HepG2 (cell line): ENCODE results near the gene GDPGP1. TPM values are rescaled to one million over a fixed set of nuclear protein-coding genes. Genes with fewer than 3 reads are reported as not detected.

ENCODE experiments used
- ATF3 ChIP-seq: sonication (generic); formaldehyde crosslinking; IDR thresholded peaks from 2 replicates; pipeline ENCODE4 v1.4.0; 2020; ENCODE audit warnings: missing genetic modification reagents
- GLMP ChIP-seq: sonication (generic); formaldehyde crosslinking; IDR thresholded peaks from 2 replicates; pipeline ENCODE4 v1.9.0; 2021; ENCODE audit warnings: missing genetic modification reagents, mild to moderate bottlenecking, borderline replicate concordance
- IRF2 ChIP-seq: IDR thresholded peaks from 2 replicates; pipeline ENCODE4 v1.6.1; 2018; ENCODE audit warnings: missing genetic modification reagents, missing compliant biosample characterization
- MYC ChIP-seq: sonication (generic); formaldehyde crosslinking; IDR thresholded peaks from 2 replicates; pipeline ENCODE4 v1.9.0; 2021; ENCODE audit warnings: missing genetic modification reagents, borderline replicate concordance
- NFE2 ChIP-seq: sonication (generic); formaldehyde crosslinking; IDR thresholded peaks from 2 replicates; pipeline ENCODE4 v1.4.0; 2020; ENCODE audit warnings: missing genetic modification reagents
- PAF1 ChIP-seq: IDR thresholded peaks from 2 replicates; pipeline ENCODE4 v1.6.1; 2016; ENCODE audit warnings: missing genetic modification reagents, missing compliant biosample characterization
- RBFOX2 ChIP-seq: fragments of 200-400 bp; formaldehyde crosslinking; IDR thresholded peaks from 2 replicates; pipeline ENCODE4 v1.6.1; 2017; ENCODE audit warnings: low read depth, mild to moderate bottlenecking, low read length
- RERE ChIP-seq: IDR thresholded peaks from 2 replicates; pipeline ENCODE4 v1.6.1; 2016; ENCODE audit warnings: low read depth, missing genetic modification reagents, missing compliant biosample characterization
- SALL1 ChIP-seq: sonication (generic); formaldehyde crosslinking; IDR thresholded peaks from 2 replicates; pipeline ENCODE4 v1.8.0; 2022; ENCODE audit warnings: mild to moderate bottlenecking, missing genetic modification reagents
- TBP ChIP-seq: sonication (generic); formaldehyde crosslinking; IDR thresholded peaks from 2 replicates; pipeline ENCODE4 v1.5.0; 2020; ENCODE audit warnings: missing genetic modification reagents
- U2AF2 ChIP-seq: fragments of 200-400 bp; formaldehyde crosslinking; IDR thresholded peaks from 2 replicates; pipeline ENCODE4 v1.6.1; 2017; ENCODE audit warnings: low read depth, mild to moderate bottlenecking, low read length
- ZNF709 ChIP-seq: sonication (generic); formaldehyde crosslinking; IDR thresholded peaks from 2 replicates; pipeline ENCODE4 v1.5.0; 2020; ENCODE audit warnings: mild to moderate bottlenecking, missing genetic modification reagents
- ZNF747 ChIP-seq: sonication (generic); formaldehyde crosslinking; IDR thresholded peaks from 2 replicates; pipeline ENCODE4 v1.8.1; 2023; ENCODE audit warnings: missing genetic modification reagents, mild to moderate bottlenecking, borderline replicate concordance
- polyA plus RNA-seq, 8 experiments: library from polyadenylated mRNA; depleted of rRNA in 3 of 8; stranded (reverse) in 7 of 8; unstranded in 1 of 8; fragments of >200 nt; fragmentation: Illumina TruSeq in 4 of 8; extraction: Trizol in 4 of 8; gene quantifications; 2 replicates each; pipeline versions ENCODE4 v1.2.1 to v1.2.3, GENCODE V29; 2011 to 2016; ENCODE audit warnings: low read depth in 4 of 8, missing spikeins in 1 of 8, mixed read lengths in 1 of 8; ENCODE audit not compliant: insufficient read depth in 1 of 8
- total RNA-seq, 5 experiments: library from RNA; depleted of rRNA; stranded (reverse); fragments of >200 nt; fragmentation: Illumina TruSeq; extraction: Trizol; gene quantifications; 2 replicates each; pipeline ENCODE4 v1.2.3, GENCODE V29; 2016; ENCODE audit warnings: low read depth in 1 of 5
- TF ChIP-seq, protein P1 (sequence below): sonication (generic); formaldehyde crosslinking; IDR thresholded peaks from 2 replicates; pipeline ENCODE4 v1.4.0; 2020; ENCODE audit warnings: missing genetic modification reagents, borderline replicate concordance
- TF ChIP-seq, protein P2 (sequence below): IDR thresholded peaks from 2 replicates; pipeline ENCODE4 v1.4.0; 2020; ENCODE audit warnings: mild to moderate bottlenecking, missing genetic modification reagents

Gene GDPGP1
- total and polyA plus RNA-seq, 2 of the 13 experiments (the other 11 are each of a cell fraction or from before 2014, with no cell fraction given) = 1.5 to 4.3 TPM

DNA sequence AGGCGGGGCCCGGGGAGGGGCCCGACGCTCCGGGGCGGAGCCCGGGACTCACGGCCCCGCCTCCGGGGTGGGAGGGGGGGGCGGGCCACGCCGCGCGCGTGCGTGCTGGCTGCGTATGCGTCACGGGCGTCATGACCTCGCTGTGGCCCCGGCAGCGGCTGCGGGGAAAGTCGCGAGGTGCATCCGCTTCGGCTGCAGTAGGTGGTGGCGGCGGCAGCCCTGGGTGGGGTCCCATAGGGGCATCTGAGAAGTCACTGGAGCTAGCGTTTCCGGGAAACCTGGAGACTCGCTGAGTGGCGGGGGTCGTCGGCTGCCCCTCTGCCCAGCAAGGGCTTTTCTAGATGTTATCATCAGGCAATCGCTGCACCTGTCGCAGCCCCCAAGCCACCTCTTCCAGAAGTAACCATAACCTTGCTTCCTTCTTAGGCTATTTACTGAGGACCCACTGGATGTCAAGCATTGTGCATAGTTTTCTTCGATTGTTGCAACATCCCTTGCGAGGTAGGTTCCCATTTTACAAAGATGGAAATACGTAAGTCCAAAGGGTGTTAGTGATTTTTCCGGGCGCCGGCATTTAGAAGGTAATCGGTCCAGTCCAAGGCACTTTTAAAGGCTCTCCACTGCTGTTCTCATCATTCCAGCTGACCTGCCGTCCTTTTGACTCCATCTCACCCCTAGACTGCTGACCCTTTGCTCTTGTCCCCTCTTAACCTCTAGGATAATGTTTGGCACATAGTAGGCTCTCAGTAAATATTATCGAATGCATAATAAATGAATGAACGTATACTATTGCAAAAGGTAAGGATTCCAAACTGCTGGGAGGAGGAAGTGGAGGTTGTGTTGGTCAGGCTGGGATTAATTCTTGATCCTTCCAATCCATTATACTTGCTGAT lies at the start of gene GDPGP1 (continued):
- TF ChIP-seq RERE (CRISPR knock-in tag) (no peak), RBFOX2 (peak; percentile 64), ZNF747 (CRISPR knock-in tag) (no peak), SALL1 (CRISPR knock-in tag) (peak; percentile 67), ATF3 (no peak), NFE2 (no peak), PAF1 (CRISPR knock-in tag) (no peak), TBP (CRISPR knock-in tag) (no peak), U2AF2 (no peak), IRF2 (peak; percentile 26), GLMP (CRISPR knock-in tag) (no peak), MYC (peak; percentile 25; the same call in 1 of the 2 replicates), ZNF709 (CRISPR knock-in tag) (peak; percentile 4; the same call in 1 of the 2 replicates)
- TF ChIP-seq, protein P1, sequence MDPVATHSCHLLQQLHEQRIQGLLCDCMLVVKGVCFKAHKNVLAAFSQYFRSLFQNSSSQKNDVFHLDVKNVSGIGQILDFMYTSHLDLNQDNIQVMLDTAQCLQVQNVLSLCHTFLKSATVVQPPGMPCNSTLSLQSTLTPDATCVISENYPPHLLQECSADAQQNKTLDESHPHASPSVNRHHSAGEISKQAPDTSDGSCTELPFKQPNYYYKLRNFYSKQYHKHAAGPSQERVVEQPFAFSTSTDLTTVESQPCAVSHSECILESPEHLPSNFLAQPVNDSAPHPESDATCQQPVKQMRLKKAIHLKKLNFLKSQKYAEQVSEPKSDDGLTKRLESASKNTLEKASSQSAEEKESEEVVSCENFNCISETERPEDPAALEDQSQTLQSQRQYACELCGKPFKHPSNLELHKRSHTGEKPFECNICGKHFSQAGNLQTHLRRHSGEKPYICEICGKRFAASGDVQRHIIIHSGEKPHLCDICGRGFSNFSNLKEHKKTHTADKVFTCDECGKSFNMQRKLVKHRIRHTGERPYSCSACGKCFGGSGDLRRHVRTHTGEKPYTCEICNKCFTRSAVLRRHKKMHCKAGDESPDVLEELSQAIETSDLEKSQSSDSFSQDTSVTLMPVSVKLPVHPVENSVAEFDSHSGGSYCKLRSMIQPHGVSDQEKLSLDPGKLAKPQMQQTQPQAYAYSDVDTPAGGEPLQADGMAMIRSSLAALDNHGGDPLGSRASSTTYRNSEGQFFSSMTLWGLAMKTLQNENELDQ (CRISPR knock-in tag) = no peak
- TF ChIP-seq, protein P2, sequence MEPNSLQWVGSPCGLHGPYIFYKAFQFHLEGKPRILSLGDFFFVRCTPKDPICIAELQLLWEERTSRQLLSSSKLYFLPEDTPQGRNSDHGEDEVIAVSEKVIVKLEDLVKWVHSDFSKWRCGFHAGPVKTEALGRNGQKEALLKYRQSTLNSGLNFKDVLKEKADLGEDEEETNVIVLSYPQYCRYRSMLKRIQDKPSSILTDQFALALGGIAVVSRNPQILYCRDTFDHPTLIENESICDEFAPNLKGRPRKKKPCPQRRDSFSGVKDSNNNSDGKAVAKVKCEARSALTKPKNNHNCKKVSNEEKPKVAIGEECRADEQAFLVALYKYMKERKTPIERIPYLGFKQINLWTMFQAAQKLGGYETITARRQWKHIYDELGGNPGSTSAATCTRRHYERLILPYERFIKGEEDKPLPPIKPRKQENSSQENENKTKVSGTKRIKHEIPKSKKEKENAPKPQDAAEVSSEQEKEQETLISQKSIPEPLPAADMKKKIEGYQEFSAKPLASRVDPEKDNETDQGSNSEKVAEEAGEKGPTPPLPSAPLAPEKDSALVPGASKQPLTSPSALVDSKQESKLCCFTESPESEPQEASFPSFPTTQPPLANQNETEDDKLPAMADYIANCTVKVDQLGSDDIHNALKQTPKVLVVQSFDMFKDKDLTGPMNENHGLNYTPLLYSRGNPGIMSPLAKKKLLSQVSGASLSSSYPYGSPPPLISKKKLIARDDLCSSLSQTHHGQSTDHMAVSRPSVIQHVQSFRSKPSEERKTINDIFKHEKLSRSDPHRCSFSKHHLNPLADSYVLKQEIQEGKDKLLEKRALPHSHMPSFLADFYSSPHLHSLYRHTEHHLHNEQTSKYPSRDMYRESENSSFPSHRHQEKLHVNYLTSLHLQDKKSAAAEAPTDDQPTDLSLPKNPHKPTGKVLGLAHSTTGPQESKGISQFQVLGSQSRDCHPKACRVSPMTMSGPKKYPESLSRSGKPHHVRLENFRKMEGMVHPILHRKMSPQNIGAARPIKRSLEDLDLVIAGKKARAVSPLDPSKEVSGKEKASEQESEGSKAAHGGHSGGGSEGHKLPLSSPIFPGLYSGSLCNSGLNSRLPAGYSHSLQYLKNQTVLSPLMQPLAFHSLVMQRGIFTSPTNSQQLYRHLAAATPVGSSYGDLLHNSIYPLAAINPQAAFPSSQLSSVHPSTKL (CRISPR knock-in tag) = peak; percentile 17; the same call in 1 of the 2 replicates
